Metanephros (tissue), 1 donor: ENCODE results near the gene TBL2. TPM values are rescaled to one million over a fixed set of nuclear protein-coding genes. Genes with fewer than 3 reads are reported as not detected.

Experiments used
- total RNA-seq: library from RNA; depleted of rRNA; stranded (reverse); fragments of >200 nt; gene quantifications from one replicate; pipeline ENCODE4 v1.2.3, GENCODE V29; 2014

TBL2 gene, protein sequence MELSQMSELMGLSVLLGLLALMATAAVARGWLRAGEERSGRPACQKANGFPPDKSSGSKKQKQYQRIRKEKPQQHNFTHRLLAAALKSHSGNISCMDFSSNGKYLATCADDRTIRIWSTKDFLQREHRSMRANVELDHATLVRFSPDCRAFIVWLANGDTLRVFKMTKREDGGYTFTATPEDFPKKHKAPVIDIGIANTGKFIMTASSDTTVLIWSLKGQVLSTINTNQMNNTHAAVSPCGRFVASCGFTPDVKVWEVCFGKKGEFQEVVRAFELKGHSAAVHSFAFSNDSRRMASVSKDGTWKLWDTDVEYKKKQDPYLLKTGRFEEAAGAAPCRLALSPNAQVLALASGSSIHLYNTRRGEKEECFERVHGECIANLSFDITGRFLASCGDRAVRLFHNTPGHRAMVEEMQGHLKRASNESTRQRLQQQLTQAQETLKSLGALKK
- 40.6 TPM for total RNA-seq

GRCh38 chr7:73578342-73579128 is at the start of gene TBL2:
Gene TBL2, minus strand, starts transcription at chr7:73578579. Its CDS starts 30 bp downstream, at chr7:73578549.

GRCh38 chr7:73623798-73624668 is 45.7 kb upstream of the TBL2 start, which contains the start of gene MLXIPL:
Gene MLXIPL, minus strand, starts transcription at chr7:73624522. Its CDS starts 30 bp downstream, at chr7:73624492.

GRCh38 chr7:73557397-73558257 is 20.8 kb downstream of the TBL2 start, which contains the start of gene BCL7B:
Gene BCL7B, minus strand, starts transcription at chr7:73557690. Its CDS starts 112 bp downstream, at chr7:73557578.

GRCh38 chr7:73522105-73522872 is 56.1 kb downstream of the TBL2 start, which contains the start of gene BAZ1B:
Gene BAZ1B, minus strand, starts transcription at chr7:73522293. Its CDS starts 360 bp downstream, at chr7:73521933.

Other genes with a start within 250 kb of the TBL2 start
- 2.7 TPM for gene FZD9, start 144.8 kb downstream of the TBL2 start, total RNA-seq
- gene BAZ1B, start 56.3 kb downstream of the TBL2 start, total RNA-seq = 44.6 TPM
- 15.2 TPM for gene BCL7B, start 20.9 kb downstream of the TBL2 start, total RNA-seq
- gene MLXIPL, start 45.9 kb upstream of the TBL2 start, total RNA-seq = 9.3 TPM
- gene VPS37D, start 89.3 kb upstream of the TBL2 start, total RNA-seq = 18.6 TPM
- gene DNAJC30, start 104.9 kb upstream of the TBL2 start, total RNA-seq = 7.5 TPM
- 42.8 TPM for gene BUD23, start 105.0 kb upstream of the TBL2 start, total RNA-seq
- gene STX1A, start 141.1 kb upstream of the TBL2 start, total RNA-seq = 12.7 TPM
- gene ABHD11, start 160.2 kb upstream of the TBL2 start, total RNA-seq = 38.5 TPM
- gene CLDN3, start 191.7 kb upstream of the TBL2 start, total RNA-seq = 79.3 TPM